Measurements from ENCODE around the gene CNTNAP2.

The CNTNAP2 gene

GRCh38 chr7:147650991-147651390 lies 1534.4 kb downstream of the CNTNAP2 start:
- Histone ChIP-seq H3K4me3 (ENCODE audit: insufficient read depth, low read depth, low read length, poor library complexity, severe bottlenecking) (no peak overlapping the region), H3K9me3 (ENCODE audit: control insufficient read depth, low read length) (no peaks in the 10 kb centered on the region), H3K4me1 (ENCODE audit: control insufficient read depth, insufficient read depth, low read length, poor library complexity, severe bottlenecking) (no peaks in the 10 kb centered on the region), H3K27ac (ENCODE audit: insufficient read depth, low read length, poor library complexity, severe bottlenecking) (no peak overlapping the region), H3K27me3 (replicated peaks; ENCODE audit: control insufficient read depth, insufficient read depth, low read length, poor library complexity, severe bottlenecking) (no peaks in the 10 kb centered on the region), H3K36me3 (ENCODE audit: control insufficient read depth, insufficient read depth, low read length) (no peaks in the 10 kb centered on the region)
- DNase-seq = no peak

DNA sequence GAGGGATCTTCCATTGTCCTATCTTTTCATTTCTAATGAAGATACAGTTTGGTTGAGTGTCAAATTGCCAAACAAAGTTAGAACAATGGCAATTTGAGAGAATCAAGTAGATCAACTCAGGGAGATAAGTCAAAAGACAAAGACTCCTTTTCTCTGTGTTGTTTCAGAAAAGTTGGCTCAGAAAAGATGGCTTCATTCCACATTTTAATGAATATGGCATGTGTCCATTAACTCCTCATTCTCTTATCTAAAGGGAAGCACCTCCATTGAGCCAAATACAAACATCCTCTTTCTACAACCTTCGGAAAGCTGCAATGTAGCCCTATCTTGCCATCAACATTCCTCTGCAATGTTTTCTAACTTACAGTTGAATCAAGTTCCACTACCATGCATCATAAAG lies 1535.0 kb downstream of the CNTNAP2 start:
- H3K27me3 ChIP-seq (replicated peaks; ENCODE audit: control insufficient read depth, insufficient read depth, low read length, poor library complexity, severe bottlenecking) = no peaks in the 10 kb centered on the region

DNA sequence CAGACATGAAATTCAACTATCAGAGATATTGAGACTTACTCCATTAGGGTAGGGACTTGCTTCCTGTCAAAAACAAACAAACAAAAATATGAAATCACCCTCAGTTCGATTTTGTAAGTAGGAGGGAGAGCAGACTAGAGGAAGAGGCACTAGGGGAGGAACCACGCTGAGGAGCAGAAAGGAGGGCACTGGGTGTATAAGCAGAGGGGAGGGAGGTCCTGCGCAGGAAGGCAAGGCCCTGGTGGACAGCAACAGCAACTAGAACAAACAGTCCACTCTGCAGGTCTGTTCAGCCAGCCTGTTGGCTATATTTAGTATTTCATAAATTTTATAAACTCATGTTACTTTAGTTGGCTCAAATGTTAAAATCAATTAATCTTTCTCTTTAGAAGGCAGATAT lies 1536.9 kb downstream of the CNTNAP2 start:
- Histone ChIP-seq H3K27me3 (replicated peaks; ENCODE audit: control insufficient read depth, insufficient read depth, low read length, poor library complexity, severe bottlenecking) (no peaks in the 10 kb centered on the region), H3K36me3 (ENCODE audit: control insufficient read depth, insufficient read depth, low read length) (no peaks in the 10 kb centered on the region), H3K4me1 (ENCODE audit: control insufficient read depth, insufficient read depth, low read length, poor library complexity, severe bottlenecking) (no peaks in the 10 kb centered on the region), H3K27ac (ENCODE audit: insufficient read depth, low read length, poor library complexity, severe bottlenecking) (no peak overlapping the region), H3K9me3 (ENCODE audit: control insufficient read depth, low read length) (no peaks in the 10 kb centered on the region), H3K4me3 (ENCODE audit: insufficient read depth, low read depth, low read length, poor library complexity, severe bottlenecking) (no peak overlapping the region)
- no peak for DNase-seq

More for the DNA sequence above, 1535.0 kb downstream of the CNTNAP2 start:
- no peak for DNase-seq
- H3K9me3 ChIP-seq (ENCODE audit: control insufficient read depth, low read length) = no peaks in the 10 kb centered on the region
- no peaks in the 10 kb centered on the region for H3K4me1 ChIP-seq (ENCODE audit: control insufficient read depth, insufficient read depth, low read length, poor library complexity, severe bottlenecking)
- H3K4me3 ChIP-seq (ENCODE audit: insufficient read depth, low read depth, low read length, poor library complexity, severe bottlenecking) = no peak overlapping the region
- no peak overlapping the region for H3K27ac ChIP-seq (ENCODE audit: insufficient read depth, low read length, poor library complexity, severe bottlenecking)
- H3K36me3 ChIP-seq (ENCODE audit: control insufficient read depth, insufficient read depth, low read length) = no peaks in the 10 kb centered on the region

- no peaks in the 10 kb centered on the region for H3K4me1 ChIP-seq (ENCODE audit: control insufficient read depth, insufficient read depth, low read length, poor library complexity, severe bottlenecking)
- no peaks in the 10 kb centered on the region for H3K36me3 ChIP-seq (ENCODE audit: control insufficient read depth, insufficient read depth, low read length)
- H3K27ac ChIP-seq (ENCODE audit: insufficient read depth, low read length, poor library complexity, severe bottlenecking) = no peak overlapping the region
- DNase-seq = no peak
- no peaks in the 10 kb centered on the region for H3K27me3 ChIP-seq (replicated peaks; ENCODE audit: control insufficient read depth, insufficient read depth, low read length, poor library complexity, severe bottlenecking)
- H3K4me3 ChIP-seq (ENCODE audit: insufficient read depth, low read depth, low read length, poor library complexity, severe bottlenecking) = no peak overlapping the region
- H3K9me3 ChIP-seq (ENCODE audit: control insufficient read depth, low read length) = no peaks in the 10 kb centered on the region
Observed at GRCh38 chr7:147658392-147658967, 1541.9 kb downstream of the CNTNAP2 start.

- H3K4me1 ChIP-seq (ENCODE audit: control insufficient read depth, insufficient read depth, low read length, poor library complexity, severe bottlenecking) = no peaks in the 10 kb centered on the region
- H3K9me3 ChIP-seq (ENCODE audit: control insufficient read depth, low read length) = no peaks in the 10 kb centered on the region
- H3K27ac ChIP-seq (ENCODE audit: insufficient read depth, low read length, poor library complexity, severe bottlenecking) = no peak overlapping the region
- H3K27me3 ChIP-seq (replicated peaks; ENCODE audit: control insufficient read depth, insufficient read depth, low read length, poor library complexity, severe bottlenecking) = no peaks in the 10 kb centered on the region
- no peak overlapping the region for H3K4me3 ChIP-seq (ENCODE audit: insufficient read depth, low read depth, low read length, poor library complexity, severe bottlenecking)
- DNase-seq = no peak
- no peaks in the 10 kb centered on the region for H3K36me3 ChIP-seq (ENCODE audit: control insufficient read depth, insufficient read depth, low read length)
Observed at GRCh38 chr7:147659036-147659995, 1542.7 kb downstream of the CNTNAP2 start.

DNA sequence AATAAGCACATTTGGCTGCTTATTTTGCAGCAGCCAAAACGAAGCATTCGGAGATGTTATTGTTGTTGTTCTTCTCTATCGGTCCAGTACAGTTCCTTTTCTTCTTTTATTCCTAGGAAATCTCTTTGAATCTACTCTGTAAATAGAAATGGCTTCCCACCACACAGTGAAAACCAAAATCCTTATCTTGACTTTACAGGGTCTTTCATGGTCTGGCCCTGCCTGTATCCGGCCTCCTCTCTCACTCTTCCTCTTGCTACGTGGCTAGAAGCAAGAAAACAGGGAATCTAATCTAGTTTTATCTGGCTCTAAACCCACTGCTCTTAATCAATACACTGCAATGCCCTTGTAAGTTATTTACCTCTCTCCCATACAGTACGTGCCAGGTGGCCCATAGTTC lies 1547.9 kb downstream of the CNTNAP2 start:
- Histone ChIP-seq H3K9me3 (ENCODE audit: control insufficient read depth, low read length) (no peaks in the 10 kb centered on the region), H3K27ac (ENCODE audit: insufficient read depth, low read length, poor library complexity, severe bottlenecking) (no peak overlapping the region), H3K4me1 (ENCODE audit: control insufficient read depth, insufficient read depth, low read length, poor library complexity, severe bottlenecking) (no peaks in the 10 kb centered on the region), H3K4me3 (ENCODE audit: insufficient read depth, low read depth, low read length, poor library complexity, severe bottlenecking) (no peak overlapping the region), H3K36me3 (ENCODE audit: control insufficient read depth, insufficient read depth, low read length) (no peaks in the 10 kb centered on the region), H3K27me3 (replicated peaks; ENCODE audit: control insufficient read depth, insufficient read depth, low read length, poor library complexity, severe bottlenecking) (no peaks in the 10 kb centered on the region)
- DNase-seq = no peak

GRCh38 chr7:147670759-147671158 lies 1554.2 kb downstream of the CNTNAP2 start:
- H3K36me3 ChIP-seq (ENCODE audit: control insufficient read depth, insufficient read depth, low read length) = no peaks in the 10 kb centered on the region
- H3K27me3 ChIP-seq (replicated peaks; ENCODE audit: control insufficient read depth, insufficient read depth, low read length, poor library complexity, severe bottlenecking) = no peaks in the 10 kb centered on the region
- no peak overlapping the region for H3K4me3 ChIP-seq (ENCODE audit: insufficient read depth, low read depth, low read length, poor library complexity, severe bottlenecking)
- H3K27ac ChIP-seq (ENCODE audit: insufficient read depth, low read length, poor library complexity, severe bottlenecking) = no peak overlapping the region
- no peak for DNase-seq
- no peaks in the 10 kb centered on the region for H3K4me1 ChIP-seq (ENCODE audit: control insufficient read depth, insufficient read depth, low read length, poor library complexity, severe bottlenecking)
- H3K9me3 ChIP-seq (ENCODE audit: control insufficient read depth, low read length) = no peaks in the 10 kb centered on the region

GRCh38 chr7:147674705-147675104 lies 1558.1 kb downstream of the CNTNAP2 start:
- Histone ChIP-seq H3K36me3 (ENCODE audit: control insufficient read depth, insufficient read depth, low read length) (no peaks in the 10 kb centered on the region), H3K27me3 (replicated peaks; ENCODE audit: control insufficient read depth, insufficient read depth, low read length, poor library complexity, severe bottlenecking) (no peaks in the 10 kb centered on the region), H3K9me3 (ENCODE audit: control insufficient read depth, low read length) (no peaks in the 10 kb centered on the region), H3K4me3 (ENCODE audit: insufficient read depth, low read depth, low read length, poor library complexity, severe bottlenecking) (no peak overlapping the region), H3K27ac (ENCODE audit: insufficient read depth, low read length, poor library complexity, severe bottlenecking) (no peak overlapping the region), H3K4me1 (ENCODE audit: control insufficient read depth, insufficient read depth, low read length, poor library complexity, severe bottlenecking) (no peaks in the 10 kb centered on the region)
- no peak for DNase-seq

DNA sequence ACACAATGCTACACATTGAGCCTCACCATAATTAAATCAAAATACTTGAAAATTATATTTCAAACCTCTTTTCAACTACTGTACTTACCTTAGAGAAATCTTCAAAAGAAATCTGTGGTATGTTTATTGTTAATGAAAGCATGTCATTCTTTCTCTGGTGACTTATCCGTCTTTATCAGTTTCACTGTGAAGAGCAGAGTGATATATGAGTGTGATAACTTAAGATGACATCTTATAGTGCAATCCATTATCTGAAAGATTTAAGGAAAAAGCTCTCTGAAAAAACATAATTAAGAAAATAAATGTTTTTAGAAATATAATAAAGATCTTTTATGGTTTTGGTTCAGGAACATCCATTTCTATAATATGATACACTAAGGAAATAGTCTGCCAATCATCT lies 1562.3 kb downstream of the CNTNAP2 start:
- no peak for DNase-seq
- Histone ChIP-seq H3K9me3 (ENCODE audit: control insufficient read depth, low read length) (no peaks in the 10 kb centered on the region), H3K4me3 (ENCODE audit: insufficient read depth, low read depth, low read length, poor library complexity, severe bottlenecking) (no peak overlapping the region), H3K36me3 (ENCODE audit: control insufficient read depth, insufficient read depth, low read length) (no peaks in the 10 kb centered on the region), H3K27ac (ENCODE audit: insufficient read depth, low read length, poor library complexity, severe bottlenecking) (no peak overlapping the region), H3K27me3 (replicated peaks; ENCODE audit: control insufficient read depth, insufficient read depth, low read length, poor library complexity, severe bottlenecking) (no peaks in the 10 kb centered on the region), H3K4me1 (ENCODE audit: control insufficient read depth, insufficient read depth, low read length, poor library complexity, severe bottlenecking) (no peaks in the 10 kb centered on the region)

DNA sequence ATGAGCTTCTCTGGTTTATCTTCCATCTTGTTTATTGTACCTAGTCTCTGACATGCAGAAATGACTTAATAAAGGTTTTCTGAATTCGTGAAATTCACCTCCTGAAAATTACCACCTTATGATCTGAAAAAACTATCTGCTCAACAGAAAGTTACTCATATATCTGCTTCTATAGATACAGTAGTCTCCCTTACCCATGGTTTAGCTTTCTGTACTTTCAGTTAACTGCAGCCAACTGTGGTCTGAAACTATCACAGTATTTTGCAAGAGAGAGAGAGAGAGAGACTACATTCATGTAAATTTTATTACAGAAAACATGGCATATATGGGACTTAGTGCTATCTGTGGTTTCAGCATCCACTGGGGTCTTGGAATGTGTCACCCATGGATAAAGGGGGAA lies 1564.9 kb downstream of the CNTNAP2 start:
- Histone ChIP-seq H3K4me1 (ENCODE audit: control insufficient read depth, insufficient read depth, low read length, poor library complexity, severe bottlenecking) (no peaks in the 10 kb centered on the region), H3K27ac (ENCODE audit: insufficient read depth, low read length, poor library complexity, severe bottlenecking) (no peak overlapping the region), H3K27me3 (replicated peaks; ENCODE audit: control insufficient read depth, insufficient read depth, low read length, poor library complexity, severe bottlenecking) (no peaks in the 10 kb centered on the region), H3K36me3 (ENCODE audit: control insufficient read depth, insufficient read depth, low read length) (no peaks in the 10 kb centered on the region), H3K9me3 (ENCODE audit: control insufficient read depth, low read length) (no peaks in the 10 kb centered on the region), H3K4me3 (ENCODE audit: insufficient read depth, low read depth, low read length, poor library complexity, severe bottlenecking) (no peak overlapping the region)
- DNase-seq = no peak
